Liver (tissue), 9 donors: Measurements from ENCODE around the gene PTP4A2. TPM values are rescaled to one million over a fixed set of nuclear protein-coding genes. Genes with fewer than 3 reads are reported as not detected.

Experiments used
- DNase-seq: peaks from one replicate; pipeline ENCODE4 v3.0.0-alpha.2; 2017; ENCODE audit warnings: low spot score
- H3K27ac ChIP-seq, 2 donors: one replicate each; pipeline ENCODE4 v1.7.0; 2013; ENCODE audit warnings: inconsistent platforms in 2 of 2, low read length in 2 of 2, control low read depth in 1 of 2, low read depth in 1 of 2, mild to moderate bottlenecking in 1 of 2
- H3K27me3 ChIP-seq, 4 donors: one replicate each; pipeline versions ENCODE4 v1.6.1 to v1.7.0; 2013; ENCODE audit warnings: low read length in 3 of 4, inconsistent platforms in 1 of 4, mild to moderate bottlenecking in 1 of 4, moderate library complexity in 1 of 4; ENCODE audit not compliant: control insufficient read depth in 4 of 4, insufficient read depth in 4 of 4
- H3K36me3 ChIP-seq, 4 donors: one replicate each; pipeline versions ENCODE4 v1.6.1 to v1.7.0; 2013; ENCODE audit warnings: low read length in 3 of 4, mild to moderate bottlenecking in 3 of 4, low read depth in 1 of 4, moderate library complexity in 1 of 4; ENCODE audit not compliant: control insufficient read depth in 4 of 4, insufficient read depth in 3 of 4
- H3K4me1 ChIP-seq, 4 donors: one replicate each; pipeline versions ENCODE4 v1.6.1 to v1.7.0; 2013; ENCODE audit warnings: low read length in 3 of 4, mild to moderate bottlenecking in 3 of 4, moderate library complexity in 1 of 4; ENCODE audit not compliant: control insufficient read depth in 4 of 4, insufficient read depth in 4 of 4
- H3K4me3 ChIP-seq, 3 donors: one replicate each; pipeline versions ENCODE4 v1.6.1 to v1.7.0; 2013; ENCODE audit warnings: low read length in 3 of 3, control low read depth in 1 of 3, low read depth in 1 of 3, mild to moderate bottlenecking in 1 of 3
- H3K9ac ChIP-seq, 2 donors: one replicate each; pipeline ENCODE4 v1.7.0; 2013; ENCODE audit warnings: low read length in 2 of 2, mild to moderate bottlenecking in 2 of 2, moderate library complexity in 2 of 2, control low read depth in 1 of 2, low read depth in 1 of 2
- H3K9me3 ChIP-seq, 4 donors: one replicate each; pipeline versions ENCODE4 v1.6.1 to v1.7.0; 2013; ENCODE audit warnings: low read length in 3 of 4; ENCODE audit not compliant: control insufficient read depth in 4 of 4
- CTCF ChIP-seq: fragments of 150-350 bp; IDR thresholded peaks from 2 replicates; pipeline ENCODE4 v1.5.1; 2017; ENCODE audit warnings: improper control_type of control experiment, low read depth, low read length; ENCODE audit not compliant: missing input control
- FOXA1 ChIP-seq: IDR thresholded peaks from 2 replicates; pipeline ENCODE4 v1.6.1; 2016; ENCODE audit warnings: antibody characterized with exemption
- FOXA2 ChIP-seq: IDR thresholded peaks from 2 replicates; pipeline ENCODE4 v1.6.1; 2016; ENCODE audit warnings: antibody characterized with exemption
- HNF4A ChIP-seq, 2 donors: conservative IDR thresholded peaks; 2 replicates each; pipeline ENCODE4 v1.6.1; 2016; ENCODE audit warnings: antibody characterized with exemption in 2 of 2, mild to moderate bottlenecking in 2 of 2
- HNF4G ChIP-seq: IDR thresholded peaks from 2 replicates; pipeline ENCODE4 v1.6.1; 2016; ENCODE audit warnings: antibody characterized with exemption
- NR2F2 ChIP-seq: IDR thresholded peaks from 2 replicates; pipeline ENCODE4 v1.6.1; 2016; ENCODE audit warnings: antibody characterized with exemption
- RAD21 ChIP-seq, 2 donors: IDR thresholded peaks; 2 replicates each; pipeline ENCODE4 v1.6.1; 2016; ENCODE audit warnings: antibody characterized with exemption in 2 of 2, mild to moderate bottlenecking in 2 of 2
- REST ChIP-seq: IDR thresholded peaks from 2 replicates; pipeline ENCODE4 v1.6.1; 2016; ENCODE audit warnings: antibody characterized with exemption, mild to moderate bottlenecking
- RXRA ChIP-seq, 2 donors: IDR thresholded peaks; 2 replicates each; pipeline ENCODE4 v1.6.1; 2017 to 2018; ENCODE audit warnings: antibody characterized with exemption in 2 of 2, mild to moderate bottlenecking in 1 of 2
- SP1 ChIP-seq: IDR thresholded peaks from 2 replicates; pipeline ENCODE4 v1.6.1; 2018; ENCODE audit warnings: antibody characterized with exemption, mild to moderate bottlenecking
- YY1 ChIP-seq: IDR thresholded peaks from 2 replicates; pipeline ENCODE4 v1.6.1; 2016; ENCODE audit warnings: antibody characterized with exemption, mild to moderate bottlenecking
- ZBTB33 ChIP-seq: IDR thresholded peaks from 2 replicates; pipeline ENCODE4 v1.6.1; 2016; ENCODE audit warnings: antibody characterized with exemption
- whole genome bisulfite sequencing: extraction: QIAGEN DNeasy Blood & Tissue Kit; methylation state at CpG from one replicate; pipeline ENCODE4 v1.1.7; 2013; 5-methylcytosine and 5-hydroxymethylcytosine counted together
- polyA plus RNA-seq, 2 donors: library from polyadenylated mRNA; stranded (reverse) in 1 of 2; unstranded in 1 of 2; fragments of 200-250 nt in 1 of 2; fragments of >200 nt in 1 of 2; fragmentation: Nextera tagmentation in 1 of 2; extraction: Ambion mirVana in 1 of 2; gene quantifications; one replicate each; pipeline versions ENCODE4 v1.2.1 to v1.2.3, GENCODE V29; 2013 to 2015
- total RNA-seq, 2 donors: library from RNA; depleted of rRNA; stranded (reverse); fragments of >200 nt; gene quantifications; one replicate each; pipeline ENCODE4 v1.2.3, GENCODE V29; 2014
- TF ChIP-seq, protein P1 (sequence below): IDR thresholded peaks from 2 replicates; pipeline ENCODE4 v1.6.1; 2016; ENCODE audit warnings: antibody characterized with exemption
- TF ChIP-seq, protein P2 (sequence below): IDR thresholded peaks from 2 replicates; pipeline ENCODE4 v1.6.1; 2016; ENCODE audit warnings: antibody characterized with exemption
- donor health status: healthy.
- donor health status: healthy.
- donor health status: healthy.
- donor health status: healthy.
- donor health status: healthy.

The PTP4A2 gene
- total and polyA plus RNA-seq, 4 donors, result 47.7 to 98.1 (median 71.9) TPM

GRCh38 chr1:31880957-31881687 lies 57.0 kb downstream of the PTP4A2 start:
- no peak for TF ChIP-seq SP1
- TF ChIP-seq HNF4A (conservative IDR thresholded peaks at IDR 0.05), result peak in 1 of 2 donors; percentile 36
- no peak for TF ChIP-seq REST
- TF ChIP-seq, protein P1, sequence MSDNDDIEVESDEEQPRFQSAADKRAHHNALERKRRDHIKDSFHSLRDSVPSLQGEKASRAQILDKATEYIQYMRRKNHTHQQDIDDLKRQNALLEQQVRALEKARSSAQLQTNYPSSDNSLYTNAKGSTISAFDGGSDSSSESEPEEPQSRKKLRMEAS, result no peak
- TF ChIP-seq RAD21 (IDR thresholded peaks at IDR 0.05), result no peak
- TF ChIP-seq RXRA (IDR thresholded peaks at IDR 0.05), result no peak
- no peak for TF ChIP-seq ZBTB33
- TF ChIP-seq, protein P2, sequence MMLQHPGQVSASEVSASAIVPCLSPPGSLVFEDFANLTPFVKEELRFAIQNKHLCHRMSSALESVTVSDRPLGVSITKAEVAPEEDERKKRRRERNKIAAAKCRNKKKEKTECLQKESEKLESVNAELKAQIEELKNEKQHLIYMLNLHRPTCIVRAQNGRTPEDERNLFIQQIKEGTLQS, result no peak
- no peak for TF ChIP-seq FOXA1
- TF ChIP-seq NR2F2, result no peak
- TF ChIP-seq CTCF, result no peak
- peak; percentile 26 for TF ChIP-seq FOXA2
- TF ChIP-seq HNF4G, result no peak
- Histone ChIP-seq H3K9me3 (no peaks in the 10 kb centered on the region), H3K4me1 (peaks cover 4 to 11% (median 6%) of the 10 kb centered on the region in 4 donors), H3K27ac (no peak overlapping the region), H3K36me3 (no peaks in the 10 kb centered on the region), H3K27me3 (no peaks in the 10 kb centered on the region), H3K4me3 (no peak overlapping the region), H3K9ac (no peak overlapping the region)
- no peak for DNase-seq
- 36% methylated on average over 8 of the region's 8 CpGs for WGBS

GRCh38 chr1:31879981-31880608 lies 58.1 kb downstream of the PTP4A2 start:
- H3K4me1 ChIP-seq, result peaks cover 4 to 17% (median 10%) of the 10 kb centered on the region in 4 donors
- no peak for DNase-seq
- TF ChIP-seq RXRA (IDR thresholded peaks at IDR 0.05), result peak in 1 of 2 donors; percentile 9
- peak; percentile 22 to 59 for TF ChIP-seq HNF4A (conservative IDR thresholded peaks at IDR 0.05)
- no peak for TF ChIP-seq FOXA2
- TF ChIP-seq RAD21 (IDR thresholded peaks at IDR 0.05), result no peak
- TF ChIP-seq YY1, result no peak
- H3K27me3 ChIP-seq, result no peaks in the 10 kb centered on the region
- H3K36me3 ChIP-seq, result no peaks in the 10 kb centered on the region
- no peak overlapping the region for H3K4me3 ChIP-seq
- no peaks in the 10 kb centered on the region for H3K9me3 ChIP-seq
- H3K9ac ChIP-seq, result no peak overlapping the region
- WGBS, result 78% methylated on average over 4 of the region's 4 CpGs
- no peak overlapping the region for H3K27ac ChIP-seq
